ES-I3 (cell line): ENCODE measurements around the gene EPM2A.
"Not testable (repeated sequence)": the region's sequence is repeated elsewhere in the genome, so short reads cannot be mapped to it uniquely, and the experiment has no call there.

Experiments used
- H3K36me3 ChIP-seq: 2 replicates; pipeline ENCODE4 v1.6.1; 2013; ENCODE audit warnings: mild to moderate bottlenecking, low read length, control low read depth, moderate library complexity; ENCODE audit not compliant: insufficient read depth
- H3K4me1 ChIP-seq: 2 replicates; pipeline ENCODE4 v1.6.1; 2013; ENCODE audit warnings: mild to moderate bottlenecking, control low read depth, low read length; ENCODE audit not compliant: insufficient read depth
- H3K9ac ChIP-seq: 2 replicates; pipeline ENCODE4 v1.6.1; 2013; ENCODE audit warnings: low read depth, mild to moderate bottlenecking, low read length, moderate library complexity
- H3K9me3 ChIP-seq: 2 replicates; pipeline ENCODE4 v1.6.1; 2013; ENCODE audit warnings: mild to moderate bottlenecking, low read length, moderate library complexity; ENCODE audit not compliant: control insufficient read depth, insufficient read depth

EPM2A gene

DNA sequence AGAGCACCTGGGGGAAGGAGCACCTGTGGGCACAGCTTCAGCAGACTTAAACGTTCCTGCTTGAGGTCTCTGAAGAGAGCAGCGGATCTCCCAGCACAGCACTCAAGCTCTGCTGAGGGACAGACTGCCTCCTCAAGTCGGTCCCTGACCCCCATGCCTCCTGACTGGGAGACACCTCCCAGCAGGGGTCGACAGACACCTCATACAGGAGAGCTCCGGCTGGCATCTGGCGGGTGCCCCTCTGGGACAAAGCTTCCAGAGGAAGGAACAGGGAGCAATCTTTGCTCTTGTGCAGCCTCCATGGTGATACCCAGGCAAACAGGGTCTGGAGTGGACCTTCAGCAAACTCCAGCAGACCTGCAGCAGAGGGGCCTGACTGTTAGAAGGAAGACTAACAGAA, 7.2 kb upstream of the EPM2A start:
- H3K9ac ChIP-seq, H3K9me3 ChIP-seq, H3K36me3 ChIP-seq, H3K4me1 ChIP-seq: not testable (repeated sequence)

DNA sequence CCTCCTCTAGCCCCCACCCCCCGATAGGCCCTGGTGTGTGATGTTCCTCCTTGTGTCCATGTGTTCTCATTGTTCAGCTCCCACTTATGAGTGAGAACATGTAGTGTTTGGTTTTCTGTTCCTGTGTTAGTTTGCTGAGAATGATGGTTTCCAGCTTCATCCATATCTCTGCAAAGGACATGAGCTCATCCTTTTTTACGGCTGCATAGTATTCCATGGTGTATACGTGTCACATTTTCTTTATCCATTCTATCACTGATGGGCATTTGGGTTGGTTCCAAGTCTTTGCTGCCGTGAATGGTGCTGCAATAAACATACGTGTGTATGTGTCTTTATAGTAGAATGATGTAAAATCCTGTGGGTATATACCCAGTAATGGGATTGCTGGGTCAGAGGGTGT, 4.4 kb upstream of the EPM2A start:
- H3K9ac ChIP-seq, H3K4me1 ChIP-seq, H3K36me3 ChIP-seq, H3K9me3 ChIP-seq: not testable (repeated sequence)

DNA sequence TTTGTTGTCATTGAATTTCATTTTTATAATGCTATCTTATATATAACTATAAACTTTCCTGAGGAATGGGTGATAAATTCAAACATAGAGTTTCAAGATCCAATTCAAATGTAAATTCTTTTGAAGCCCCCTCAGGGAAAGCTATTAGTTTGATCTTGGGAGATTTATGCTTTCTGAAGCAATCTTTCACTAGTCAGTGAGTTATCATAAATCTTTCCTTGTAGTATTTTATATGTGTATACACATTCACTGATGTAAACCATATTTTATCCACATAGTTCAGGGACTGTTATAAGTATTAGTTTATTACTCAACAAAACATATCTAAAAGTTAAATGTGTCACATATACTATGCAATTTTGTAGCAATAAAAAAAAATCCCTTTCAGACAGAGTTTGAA, 2.9 kb upstream of the EPM2A start:
- H3K9me3 ChIP-seq, result no peaks in the 10 kb centered on the region
- H3K9ac ChIP-seq, result no peak overlapping the region
- no peaks in the 10 kb centered on the region; the same call in 1 of the 2 replicates for H3K4me1 ChIP-seq
- no peaks in the 10 kb centered on the region for H3K36me3 ChIP-seq

DNA sequence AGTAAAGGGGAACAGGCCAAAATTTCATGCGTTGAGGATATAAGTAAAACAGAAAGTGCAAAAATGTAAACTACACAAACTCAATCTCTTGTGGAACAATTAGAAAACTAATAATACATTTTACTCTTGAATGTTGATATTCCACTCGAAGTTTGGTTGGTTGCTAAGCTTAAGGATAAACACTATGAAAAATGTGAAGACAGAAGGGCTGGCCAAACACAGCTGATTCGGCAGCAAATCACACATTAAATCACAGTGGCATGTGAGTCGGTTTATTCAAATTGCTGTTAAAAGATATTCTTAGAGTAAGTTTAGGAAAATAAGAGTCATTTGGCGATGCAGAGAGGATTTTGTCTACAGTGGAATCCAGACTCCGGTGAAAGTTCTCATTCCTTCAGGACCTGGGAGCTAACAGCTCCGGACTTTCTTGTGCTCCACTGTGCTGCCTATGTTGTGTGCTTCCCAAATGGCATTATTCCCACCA, 1.4 kb upstream of the EPM2A start:
- Histone ChIP-seq H3K9me3 (no peaks in the 10 kb centered on the region), H3K4me1 (no peaks in the 10 kb centered on the region; the same call in 1 of the 2 replicates), H3K9ac (no peak overlapping the region; the same call in 1 of the 2 replicates), H3K36me3 (no peaks in the 10 kb centered on the region)

DNA sequence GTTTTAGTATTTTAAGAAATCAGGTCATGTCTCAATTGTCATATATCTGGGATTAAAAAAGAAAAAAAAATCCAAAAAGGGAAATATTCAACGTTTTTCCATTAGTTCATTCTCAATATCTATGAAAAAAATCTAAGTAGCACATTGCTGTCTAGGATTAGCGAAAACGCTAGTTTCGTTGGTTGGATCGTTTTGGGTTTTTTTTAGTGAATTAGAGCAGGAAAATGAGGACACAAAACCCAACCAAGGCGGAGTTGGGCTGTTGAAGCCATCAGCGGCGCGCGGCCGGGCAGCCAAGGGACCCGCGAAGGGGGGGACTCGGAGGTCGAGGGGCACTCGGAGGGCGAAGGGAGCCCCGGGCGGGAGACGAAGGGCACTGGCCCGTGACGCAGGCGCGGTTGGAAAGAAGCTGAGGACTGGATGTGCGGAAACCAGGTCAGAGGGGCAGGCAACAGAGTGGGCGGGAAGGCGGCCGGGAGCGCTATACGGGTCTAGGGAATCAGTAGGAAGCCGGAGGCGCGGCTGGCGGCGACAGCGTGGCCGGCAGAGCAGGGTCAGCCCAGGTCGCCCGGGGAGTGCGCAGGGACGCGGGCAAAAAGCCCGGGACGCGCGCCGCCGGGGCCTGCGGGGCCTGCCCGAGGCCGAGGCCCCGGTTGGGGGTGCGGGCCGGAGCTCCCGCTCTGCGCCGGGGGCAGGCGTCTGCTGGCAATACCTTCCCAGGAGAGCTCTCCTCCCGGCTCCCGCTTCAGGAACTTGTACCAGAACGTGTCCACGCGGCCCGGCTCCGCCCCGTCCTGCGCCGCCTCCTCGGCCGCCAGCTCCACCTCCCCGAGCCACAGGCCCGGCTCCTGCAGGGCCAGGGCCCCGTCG, 599 bp downstream of the EPM2A start:
- no peaks in the 10 kb centered on the region for H3K9me3 ChIP-seq
- no peaks in the 10 kb centered on the region; the same call in 1 of the 2 replicates for H3K4me1 ChIP-seq
- peak overlapping the region; percentile 88 for H3K9ac ChIP-seq
- no peaks in the 10 kb centered on the region for H3K36me3 ChIP-seq

DNA sequence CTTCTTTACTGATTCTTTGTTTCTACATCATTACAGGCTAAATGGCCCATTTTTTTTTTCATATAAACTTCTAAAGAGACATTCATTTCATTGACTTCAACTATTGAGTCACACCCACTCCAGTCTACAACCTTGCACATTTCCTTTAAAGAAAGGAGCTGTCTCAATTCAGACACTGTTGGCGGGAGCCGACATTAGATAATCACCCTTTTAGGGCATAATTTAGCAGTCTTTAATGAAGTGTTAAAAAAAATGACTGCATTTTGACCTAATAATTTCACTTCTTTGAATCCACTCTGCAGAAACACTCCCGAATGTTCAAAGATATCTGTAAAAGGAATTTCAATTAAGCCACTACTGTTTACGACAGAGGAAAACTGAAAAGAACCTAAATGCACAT, 1.5 kb downstream of the EPM2A start:
- H3K9me3 ChIP-seq, result peaks cover 3% of the 10 kb centered on the region; the same call in 1 of the 2 replicates
- 0 out of 2 replicates have a peak overlapping the region, but pooled peaks have one; percentile 88 for H3K9ac ChIP-seq

DNA sequence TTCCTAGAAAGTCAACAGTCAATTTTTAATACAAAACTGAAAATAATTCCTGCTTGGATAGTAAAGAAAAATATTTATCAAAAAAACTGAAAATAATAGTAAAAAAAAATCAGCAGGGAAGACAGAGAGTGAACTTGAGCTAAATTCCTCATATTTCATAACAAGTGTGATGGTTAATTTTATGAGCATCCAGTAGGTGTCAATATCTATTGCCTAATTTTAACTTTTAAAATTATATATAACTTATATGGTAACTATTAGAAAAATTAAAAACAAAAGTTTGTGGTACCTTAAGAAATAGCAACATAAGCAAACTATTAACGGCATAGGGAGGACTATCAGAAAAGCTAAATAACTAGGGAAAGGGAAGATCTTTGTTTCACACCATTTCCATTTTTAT, 2.1 kb downstream of the EPM2A start:
- Histone ChIP-seq H3K4me1 (no peaks in the 10 kb centered on the region; the same call in 1 of the 2 replicates), H3K9me3 (peaks cover 5% of the 10 kb centered on the region; the same call in 1 of the 2 replicates), H3K36me3 (no peaks in the 10 kb centered on the region), H3K9ac (no peak overlapping the region)

More for the DNA sequence above, 1.5 kb downstream of the EPM2A start:
- H3K36me3 ChIP-seq, result no peaks in the 10 kb centered on the region
- H3K4me1 ChIP-seq, result no peaks in the 10 kb centered on the region; the same call in 1 of the 2 replicates

DNA sequence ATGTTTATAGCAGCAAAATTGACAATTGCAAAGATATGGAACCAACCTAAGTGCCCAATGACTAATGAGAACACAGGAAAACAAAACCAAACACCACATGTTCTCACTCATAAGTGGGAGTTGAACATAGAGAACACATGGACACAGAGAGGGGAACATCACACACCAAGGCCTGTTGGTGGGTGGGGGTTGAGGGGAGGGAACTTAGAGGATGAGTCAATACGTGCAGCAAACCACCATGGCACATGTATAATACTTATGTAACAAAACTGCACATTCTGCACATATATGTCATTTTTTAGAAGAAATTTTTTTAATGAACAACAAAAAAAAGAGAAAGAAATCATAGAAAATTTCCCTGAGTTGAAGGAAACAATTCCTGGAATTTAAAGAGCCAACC, 3.9 kb downstream of the EPM2A start:
- H3K9me3 ChIP-seq, result peaks cover 5% of the 10 kb centered on the region; the same call in 1 of the 2 replicates
- no peak overlapping the region for H3K9ac ChIP-seq
- no peaks in the 10 kb centered on the region for H3K36me3 ChIP-seq
- H3K4me1 ChIP-seq, result no peaks in the 10 kb centered on the region; the same call in 1 of the 2 replicates

DNA sequence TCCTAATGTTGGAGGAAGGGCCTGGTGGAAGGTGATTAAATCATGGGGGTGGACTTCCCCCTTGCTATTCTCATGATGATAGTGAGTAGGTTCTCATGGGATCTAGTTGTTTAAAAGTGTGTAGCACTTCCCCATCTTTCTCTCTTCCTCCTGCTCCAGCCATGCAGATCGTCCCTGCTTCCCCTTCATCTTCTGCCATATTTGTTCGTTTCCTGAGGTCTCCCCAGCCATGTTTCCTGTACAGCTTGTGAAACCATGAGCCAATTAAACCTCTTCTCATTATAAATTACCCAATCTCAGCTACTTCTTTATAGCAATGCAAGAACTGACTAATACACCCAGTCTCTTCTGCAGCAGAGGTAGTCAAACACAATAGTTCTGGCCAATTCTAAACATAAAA, 5.4 kb downstream of the EPM2A start:
- no peaks in the 10 kb centered on the region for H3K4me1 ChIP-seq
- no peaks in the 10 kb centered on the region for H3K36me3 ChIP-seq
- H3K9me3 ChIP-seq, result peaks cover 5% of the 10 kb centered on the region; the same call in 1 of the 2 replicates
- H3K9ac ChIP-seq, result no peak overlapping the region

DNA sequence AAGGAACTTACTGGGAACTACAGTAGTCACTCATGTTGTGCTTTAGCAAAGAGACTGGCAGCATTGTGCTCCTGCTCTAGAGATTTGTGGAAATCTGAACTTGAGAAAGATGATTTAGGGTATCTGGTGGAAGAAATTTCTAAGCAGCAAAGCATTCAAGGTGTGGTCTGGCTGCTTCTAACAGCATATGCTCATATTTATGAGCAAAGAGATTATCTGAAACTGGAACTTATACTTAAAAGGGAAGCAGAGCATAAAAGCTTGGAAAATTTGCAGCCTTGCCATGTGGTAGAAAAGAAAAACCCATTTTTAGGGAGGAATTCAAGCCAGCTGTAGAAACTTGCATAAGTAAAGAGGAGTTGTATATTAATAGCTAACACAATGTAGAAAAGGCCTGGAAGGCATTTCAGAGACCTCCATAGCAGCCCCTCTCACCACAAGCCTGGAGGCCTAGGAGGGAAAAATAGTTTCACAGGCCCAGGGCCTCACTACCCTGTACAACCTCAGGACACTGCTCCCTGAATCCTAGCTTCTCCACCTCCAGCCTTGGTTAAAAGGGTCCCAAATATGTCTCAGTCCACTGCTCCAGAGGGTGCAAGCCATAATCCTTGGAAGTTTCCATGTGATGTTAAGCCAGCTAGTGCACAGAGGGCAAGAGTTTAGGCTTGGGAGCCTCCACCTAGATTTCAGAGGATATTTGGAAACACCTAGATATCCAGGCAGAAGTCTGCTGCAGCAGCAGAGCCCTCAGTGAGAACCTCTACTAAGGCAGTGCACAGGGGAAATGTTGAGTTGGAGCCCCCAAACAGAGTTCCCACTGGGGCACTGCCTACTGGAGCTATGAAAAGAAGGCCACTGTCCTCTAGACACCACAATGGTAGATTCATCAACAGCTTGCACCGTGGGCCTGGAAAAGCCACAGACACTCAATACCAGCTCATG, 6.6 kb downstream of the EPM2A start:
- Histone ChIP-seq H3K36me3 (no peaks in the 10 kb centered on the region), H3K9ac (no peak overlapping the region), H3K4me1 (no peaks in the 10 kb centered on the region), H3K9me3 (peaks cover 5% of the 10 kb centered on the region)

DNA sequence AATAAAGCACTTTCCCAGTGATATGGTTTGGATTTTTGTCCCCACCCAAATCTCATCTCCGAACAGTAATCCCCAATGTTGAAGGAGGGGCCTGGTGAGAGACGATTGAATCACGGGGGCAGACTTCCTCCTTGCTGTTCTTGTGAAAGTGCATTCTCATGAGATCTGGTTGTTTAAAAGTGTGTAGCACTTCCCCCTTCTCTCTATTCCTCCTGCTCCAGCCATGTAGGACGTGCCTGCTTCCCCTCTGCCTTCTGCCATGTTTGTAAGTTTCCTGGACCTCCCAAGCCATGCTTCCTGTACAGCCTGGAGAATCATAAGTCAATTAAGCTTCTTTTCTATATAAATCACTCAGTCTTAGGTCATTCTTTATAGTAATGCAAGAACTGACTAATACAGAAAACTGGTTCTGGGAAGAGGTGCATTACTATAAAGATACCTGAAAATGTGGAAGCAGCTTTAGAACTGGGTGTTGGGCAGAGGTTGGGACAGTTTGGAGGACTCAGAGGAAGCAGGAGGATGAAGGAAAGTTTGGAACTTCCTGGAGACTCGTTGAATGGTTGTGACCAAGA, 7.4 kb downstream of the EPM2A start:
- H3K9ac ChIP-seq, result no peak overlapping the region
- no peaks in the 10 kb centered on the region for H3K4me1 ChIP-seq

DNA sequence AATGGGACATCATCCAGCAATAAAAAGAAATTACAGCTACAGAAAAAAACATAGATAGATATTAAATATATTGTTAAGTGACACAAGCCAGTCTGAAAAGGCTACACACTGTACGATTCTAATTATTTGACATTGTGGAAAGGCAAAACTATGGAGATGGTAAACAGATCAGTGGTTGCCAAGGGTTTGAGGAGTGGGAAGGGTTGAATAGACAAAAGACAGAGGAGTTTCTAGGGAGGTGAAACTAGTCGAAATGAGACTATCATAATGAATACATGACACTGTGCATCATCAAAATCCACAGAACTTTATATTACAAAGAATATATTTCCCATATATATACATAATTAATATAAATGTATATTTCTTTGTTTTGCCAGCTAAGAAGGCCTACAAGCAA, 9.8 kb downstream of the EPM2A start:
- H3K36me3 ChIP-seq, result no peaks in the 10 kb centered on the region
- H3K9me3 ChIP-seq, result peaks cover 5% of the 10 kb centered on the region
- H3K9ac ChIP-seq, result no peak overlapping the region
- no peaks in the 10 kb centered on the region for H3K4me1 ChIP-seq

More for the DNA sequence above, 7.4 kb downstream of the EPM2A start:
- Histone ChIP-seq H3K36me3 (no peaks in the 10 kb centered on the region), H3K9me3 (peaks cover 5% of the 10 kb centered on the region)

DNA sequence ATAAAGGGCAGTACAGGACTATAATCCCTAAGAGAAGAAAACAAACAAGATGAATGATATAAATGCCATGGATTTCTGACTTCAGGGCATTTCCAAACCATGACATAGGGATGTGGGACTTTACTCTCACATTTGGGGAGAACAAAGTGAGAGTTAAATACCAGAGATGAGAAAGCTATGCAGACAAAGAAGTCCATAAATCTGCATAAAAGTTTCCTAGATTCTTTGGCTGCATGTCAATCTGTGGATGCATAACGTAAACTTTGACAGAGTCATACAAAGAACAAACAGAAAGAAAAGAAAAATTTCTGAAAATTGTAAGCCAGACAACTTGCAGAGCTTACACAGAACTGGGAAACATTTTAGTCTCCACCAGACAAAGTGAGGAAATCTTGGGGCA, 11.7 kb downstream of the EPM2A start:
- no peaks in the 10 kb centered on the region for H3K4me1 ChIP-seq
- no peaks in the 10 kb centered on the region for H3K36me3 ChIP-seq
- peaks cover under 1% of the 10 kb centered on the region for H3K9me3 ChIP-seq
- H3K9ac ChIP-seq, result no peak overlapping the region

DNA sequence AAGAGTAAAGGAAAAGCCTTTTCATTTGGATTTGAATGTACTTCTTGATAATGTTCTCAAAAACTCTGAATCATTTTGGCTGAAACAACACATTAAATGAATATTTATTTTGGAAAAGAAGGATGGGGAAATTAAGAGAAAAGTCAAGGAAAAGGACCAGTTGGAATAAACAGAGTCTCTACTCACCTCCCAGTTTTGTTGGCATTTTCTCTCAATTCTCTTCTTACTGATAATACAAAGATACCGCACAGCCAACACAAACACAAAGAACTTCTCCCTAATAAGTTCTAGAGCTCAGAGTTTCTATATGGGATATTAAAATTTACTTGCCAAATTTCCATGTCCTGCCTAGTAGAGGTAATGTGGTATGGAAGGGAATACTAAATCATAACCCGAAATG, 13.1 kb downstream of the EPM2A start:
- no peaks in the 10 kb centered on the region for H3K36me3 ChIP-seq
- H3K9me3 ChIP-seq, result no peaks in the 10 kb centered on the region; the same call in 1 of the 2 replicates
- H3K4me1 ChIP-seq, result no peaks in the 10 kb centered on the region

More for the DNA sequence above, 13.1 kb downstream of the EPM2A start:
- no peak overlapping the region for H3K9ac ChIP-seq
